K562 (cell line): ENCODE measurements around the gene OCSTAMP. TPM values are rescaled to one million over a fixed set of nuclear protein-coding genes. Genes with fewer than 3 reads are reported as not detected.

ENCODE experiments used
- DMBX1 ChIP-seq: fragments of 250-450 bp; sonication (Bioruptor Pico); IDR thresholded peaks from 2 replicates; pipeline ENCODE4 v1.8.0; 2022; ENCODE audit warnings: inconsistent platforms, mild to moderate bottlenecking, moderate library complexity, borderline replicate concordance
- FOSL1 ChIP-seq: fragments of 200-800 bp; sonication (Bioruptor generic); conservative IDR thresholded peaks from 2 replicates; pipeline ENCODE4 v1.6.1; 2016; ENCODE audit warnings: missing genetic modification characterization, missing compliant biosample characterization
- HNRNPUL1 ChIP-seq: fragments of 200-400 bp; formaldehyde crosslinking; IDR thresholded peaks from 2 replicates; pipeline ENCODE4 v1.6.1; 2017; ENCODE audit warnings: low read length
- JUN ChIP-seq, 2 experiments: sonication (generic) in 1 of 2; formaldehyde crosslinking in 1 of 2; IDR thresholded peaks; 2 replicates each; pipeline versions ENCODE4 v1.6.1 to v1.8.0; 2012 to 2022; ENCODE audit warnings: borderline replicate concordance in 2 of 2, mild to moderate bottlenecking in 2 of 2, improper control_type of control experiment in 1 of 2, low read depth in 1 of 2, low read length in 1 of 2, missing genetic modification reagents in 1 of 2
- KAT8 ChIP-seq: fragments of 450-650 bp; IDR thresholded peaks from 2 replicates; pipeline ENCODE4 v1.6.1; 2016; ENCODE audit warnings: low read depth, mild to moderate bottlenecking
- MYNN ChIP-seq, 2 experiments: sonication (generic); formaldehyde crosslinking in 1 of 2; IDR thresholded peaks; 2 replicates each; pipeline versions ENCODE4 v1.5.0 to v1.6.1; 2016 to 2020; ENCODE audit warnings: antibody characterized with exemption in 1 of 2, missing genetic modification reagents in 1 of 2
- NFE2L1 ChIP-seq: fragments of 450-650 bp; IDR thresholded peaks from 2 replicates; pipeline ENCODE4 v1.6.1; 2016; ENCODE audit warnings: missing genetic modification characterization, low read depth, mild to moderate bottlenecking, missing compliant biosample characterization, moderate library complexity, borderline replicate concordance
- NFRKB ChIP-seq: fragments of 450-650 bp; IDR thresholded peaks from 2 replicates; pipeline ENCODE4 v1.6.1; 2016; ENCODE audit warnings: low read depth
- SNRNP70 ChIP-seq: fragments of 200-400 bp; formaldehyde crosslinking; optimal IDR thresholded peaks from 2 replicates; pipeline ENCODE3; 2017; ENCODE audit warnings: low read depth, low read length
- U2AF2 ChIP-seq: fragments of 200-400 bp; formaldehyde crosslinking; optimal IDR thresholded peaks from 2 replicates; pipeline ENCODE3; 2017; ENCODE audit warnings: low read depth, mild to moderate bottlenecking, low read length
- ZBTB12 ChIP-seq: fragments of 250-450 bp; sonication (Bioruptor Pico); IDR thresholded peaks from 2 replicates; pipeline ENCODE4 v1.4.0; 2020
- ZBTB2 ChIP-seq: fragments of 450-650 bp; IDR thresholded peaks from 2 replicates; pipeline ENCODE4 v1.6.1; 2016; ENCODE audit warnings: antibody characterized with exemption
- ZKSCAN8 ChIP-seq: fragments of 200-800 bp; sonication (Bioruptor generic); IDR thresholded peaks from 2 replicates; pipeline ENCODE4 v1.6.1; 2016; ENCODE audit warnings: missing genetic modification characterization, missing compliant biosample characterization
- ZNF133 ChIP-seq: fragments of 250-450 bp; sonication (Bioruptor Pico); IDR thresholded peaks from 2 replicates; pipeline ENCODE4 v1.4.0; 2020; ENCODE audit warnings: mild to moderate bottlenecking
- ZNF146 ChIP-seq: IDR thresholded peaks from one replicate; pipeline ENCODE4 v1.6.1; 2018; ENCODE audit warnings: missing compliant biosample characterization; ENCODE audit not compliant: unreplicated experiment
- ZNF277 ChIP-seq: fragments of 250-450 bp; sonication (Bioruptor Pico); IDR thresholded peaks from 2 replicates; pipeline ENCODE4 v1.8.0; 2022; ENCODE audit warnings: inconsistent platforms, mild to moderate bottlenecking, moderate library complexity, borderline replicate concordance
- ZNF695 ChIP-seq: fragments of 450-650 bp; formaldehyde crosslinking; IDR thresholded peaks from 2 replicates; pipeline ENCODE4 v1.4.0; 2020; ENCODE audit warnings: mild to moderate bottlenecking, moderate library complexity
- ZNF778 ChIP-seq: fragments of 450-650 bp; formaldehyde crosslinking; IDR thresholded peaks from 2 replicates; pipeline ENCODE4 v1.4.0; 2020; ENCODE audit warnings: mild to moderate bottlenecking, moderate library complexity
- polyA plus RNA-seq, 8 experiments: library from polyadenylated mRNA; depleted of rRNA in 4 of 8; stranded (reverse) in 5 of 8; unstranded in 3 of 8; fragments of >200 nt; fragmentation: Nextera tagmentation in 2 of 8; fragmentation: Illumina TruSeq in 1 of 8; extraction: Ambion mirVana in 2 of 8; extraction: Trizol in 1 of 8; gene quantifications; 2 replicates each; pipeline versions ENCODE4 v1.2.1 to v1.2.3, GENCODE V29; 2011 to 2014; ENCODE audit warnings: inconsistent platforms in 1 of 8, missing spikeins in 1 of 8
- total RNA-seq, 7 experiments: library from RNA; depleted of rRNA in 6 of 7; stranded (reverse); fragments of >200 nt in 6 of 7; fragmentation: Illumina TruSeq in 2 of 7; extraction: Trizol in 2 of 7; gene quantifications; 2 replicates each; pipeline versions ENCODE4 v1.2.1 to v1.2.3, GENCODE V29; 2011 to 2021; ENCODE audit warnings: low replicate concordance in 1 of 7
- TF ChIP-seq, protein P1 (sequence below), 2 experiments: IDR thresholded peaks; 2 replicates each; pipeline ENCODE4 v1.6.1; 2011; ENCODE audit warnings: borderline replicate concordance in 1 of 2, control low read depth in 1 of 2, low read depth in 1 of 2, low read length in 1 of 2, mild to moderate bottlenecking in 1 of 2, mixed read lengths in 1 of 2, moderate library complexity in 1 of 2; ENCODE audit not compliant: insufficient read depth in 1 of 2, insufficient read length in 1 of 2, poor library complexity in 1 of 2, severe bottlenecking in 1 of 2; ENCODE audit errors: extremely low read depth in 1 of 2
- TF ChIP-seq, protein P2 (sequence below), 2 experiments: fragments of 450-650 bp in 1 of 2; sonication (generic) in 1 of 2; formaldehyde crosslinking in 1 of 2; IDR thresholded peaks in 1 of 2; conservative IDR thresholded peaks in 1 of 2; 2 replicates each; pipeline versions ENCODE4 v1.6.1 to v1.8.1; 2016 to 2023; ENCODE audit warnings: mild to moderate bottlenecking in 2 of 2, moderate library complexity in 2 of 2, inconsistent platforms in 1 of 2, missing genetic modification reagents in 1 of 2

The OCSTAMP gene
- total and polyA plus RNA-seq, 9 of the 15 experiments (the other 6 are each of a cell fraction or from before 2014, with no cell fraction given), result not detected

GRCh38 chr20:46573788-46574584 is 23.5 kb upstream of the OCSTAMP start (continued):
- TF ChIP-seq HNRNPUL1, result no peak
- no peak for TF ChIP-seq ZNF133
- no peak for TF ChIP-seq FOSL1 (tag)
- TF ChIP-seq ZNF146 (CRISPR knock-in tag), result no peak
- no peak for TF ChIP-seq MYNN (IDR thresholded peaks at IDR 0.05)
- no peak for TF ChIP-seq MYNN (CRISPR knock-in tag; IDR thresholded peaks at IDR 0.05)
- TF ChIP-seq JUN (IDR thresholded peaks at IDR 0.05; ENCODE audit: borderline replicate concordance, low read depth, low read length), result no peak
- no peak for TF ChIP-seq JUN (CRISPR knock-in tag; IDR thresholded peaks at IDR 0.05; ENCODE audit: borderline replicate concordance)
- TF ChIP-seq, protein P1, sequence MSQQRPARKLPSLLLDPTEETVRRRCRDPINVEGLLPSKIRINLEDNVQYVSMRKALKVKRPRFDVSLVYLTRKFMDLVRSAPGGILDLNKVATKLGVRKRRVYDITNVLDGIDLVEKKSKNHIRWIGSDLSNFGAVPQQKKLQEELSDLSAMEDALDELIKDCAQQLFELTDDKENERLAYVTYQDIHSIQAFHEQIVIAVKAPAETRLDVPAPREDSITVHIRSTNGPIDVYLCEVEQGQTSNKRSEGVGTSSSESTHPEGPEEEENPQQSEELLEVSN (IDR thresholded peaks at IDR 0.05; ENCODE audit: borderline replicate concordance in 1 of 2, extremely low read depth in 1 of 2, insufficient read depth in 1 of 2, insufficient read length in 1 of 2, low read depth in 1 of 2, low read length in 1 of 2, poor library complexity in 1 of 2, severe bottlenecking in 1 of 2), result no peak
- no peak for TF ChIP-seq ZBTB2
- TF ChIP-seq, protein P2, sequence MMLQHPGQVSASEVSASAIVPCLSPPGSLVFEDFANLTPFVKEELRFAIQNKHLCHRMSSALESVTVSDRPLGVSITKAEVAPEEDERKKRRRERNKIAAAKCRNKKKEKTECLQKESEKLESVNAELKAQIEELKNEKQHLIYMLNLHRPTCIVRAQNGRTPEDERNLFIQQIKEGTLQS (IDR thresholded peaks at IDR 0.05), result no peak
- TF ChIP-seq, protein P2 (CRISPR knock-in tag; conservative IDR thresholded peaks at IDR 0.05), result no peak
- TF ChIP-seq ZBTB12 (CRISPR knock-in tag), result peak; percentile 31; the same call in 1 of the 2 replicates
- no peak for TF ChIP-seq ZNF695 (CRISPR knock-in tag)
- TF ChIP-seq ZKSCAN8, result no peak
- TF ChIP-seq KAT8, result no peak
- no peak for TF ChIP-seq SNRNP70
- TF ChIP-seq NFE2L1 (tag), result no peak
- TF ChIP-seq U2AF2, result no peak
- no peak for TF ChIP-seq NFRKB
- no peak for TF ChIP-seq ZNF277 (CRISPR knock-in tag)
- TF ChIP-seq DMBX1 (CRISPR knock-in tag), result peak; percentile 75; the same call in 1 of the 2 replicates
- no peak for TF ChIP-seq ZNF778 (CRISPR knock-in tag)
